HFF-Myc (cell line): ENCODE results near the gene ARHGEF37.

Source experiments
- DNase-seq: peaks from one replicate; pipeline ENCODE4 v3.0.0-alpha.2; 2011; ENCODE audit warnings: low read depth; ENCODE audit errors: extremely low read depth
- H3K4me3 ChIP-seq: replicated peaks from 2 replicates; pipeline ENCODE4 v1.5.1; 2011; ENCODE audit warnings: low read depth, mild to moderate bottlenecking, control low read depth, low read length
- TF ChIP-seq, protein P1 (sequence below): IDR thresholded peaks from 2 replicates; pipeline ENCODE4 v1.5.1; 2012; ENCODE audit warnings: mild to moderate bottlenecking, low read depth, low read length, control low read depth; ENCODE audit errors: missing control alignments

The ARHGEF37 gene

DNA sequence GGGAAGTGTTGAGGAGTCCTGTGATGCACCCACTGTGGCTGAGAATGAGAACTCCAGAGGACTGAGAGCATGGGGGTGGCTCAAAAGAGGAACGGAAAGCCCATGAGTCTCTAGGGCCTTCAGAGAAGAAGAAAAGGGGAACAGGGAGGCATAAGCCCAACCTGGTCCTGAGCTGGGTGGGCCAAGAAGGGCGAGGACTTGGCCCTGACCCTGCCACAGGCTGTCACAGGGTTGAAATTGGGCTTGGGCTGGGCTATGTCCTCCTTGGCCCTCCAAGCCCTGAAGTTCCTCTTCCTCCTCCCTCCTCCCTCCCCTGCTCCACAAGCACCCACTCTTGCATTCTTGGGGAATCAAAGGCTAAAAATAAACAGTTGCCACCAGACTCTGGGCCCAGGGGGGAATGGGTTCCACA, 99.5 kb downstream of the ARHGEF37 start:
- no peak overlapping the region for H3K4me3 ChIP-seq
- DNase-seq = no peak
- TF ChIP-seq, protein P1, sequence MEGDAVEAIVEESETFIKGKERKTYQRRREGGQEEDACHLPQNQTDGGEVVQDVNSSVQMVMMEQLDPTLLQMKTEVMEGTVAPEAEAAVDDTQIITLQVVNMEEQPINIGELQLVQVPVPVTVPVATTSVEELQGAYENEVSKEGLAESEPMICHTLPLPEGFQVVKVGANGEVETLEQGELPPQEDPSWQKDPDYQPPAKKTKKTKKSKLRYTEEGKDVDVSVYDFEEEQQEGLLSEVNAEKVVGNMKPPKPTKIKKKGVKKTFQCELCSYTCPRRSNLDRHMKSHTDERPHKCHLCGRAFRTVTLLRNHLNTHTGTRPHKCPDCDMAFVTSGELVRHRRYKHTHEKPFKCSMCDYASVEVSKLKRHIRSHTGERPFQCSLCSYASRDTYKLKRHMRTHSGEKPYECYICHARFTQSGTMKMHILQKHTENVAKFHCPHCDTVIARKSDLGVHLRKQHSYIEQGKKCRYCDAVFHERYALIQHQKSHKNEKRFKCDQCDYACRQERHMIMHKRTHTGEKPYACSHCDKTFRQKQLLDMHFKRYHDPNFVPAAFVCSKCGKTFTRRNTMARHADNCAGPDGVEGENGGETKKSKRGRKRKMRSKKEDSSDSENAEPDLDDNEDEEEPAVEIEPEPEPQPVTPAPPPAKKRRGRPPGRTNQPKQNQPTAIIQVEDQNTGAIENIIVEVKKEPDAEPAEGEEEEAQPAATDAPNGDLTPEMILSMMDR = no peak

DNA sequence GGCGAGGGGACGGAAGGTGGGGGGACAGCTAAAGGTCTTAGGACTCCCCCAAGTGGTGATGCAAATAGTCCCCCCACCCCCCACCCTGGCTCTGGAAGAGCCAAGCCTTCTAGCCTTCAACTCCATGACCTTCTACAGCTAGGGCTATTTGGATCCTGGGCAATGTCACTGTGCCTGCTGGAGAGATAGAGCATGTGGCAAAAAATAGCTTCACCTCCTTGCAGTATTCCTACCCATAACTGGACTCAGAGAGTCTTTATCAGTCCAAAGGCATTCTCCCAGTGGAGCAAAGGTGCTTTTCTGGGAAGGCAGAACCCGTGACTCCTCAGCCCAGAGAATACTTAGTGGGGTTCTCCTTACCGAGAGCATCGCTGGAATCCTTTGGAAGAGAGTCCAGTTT, 100.0 kb downstream of the ARHGEF37 start:
- TF ChIP-seq, protein P1 = no peak
- no peak for DNase-seq
- H3K4me3 ChIP-seq = no peak overlapping the region

DNA sequence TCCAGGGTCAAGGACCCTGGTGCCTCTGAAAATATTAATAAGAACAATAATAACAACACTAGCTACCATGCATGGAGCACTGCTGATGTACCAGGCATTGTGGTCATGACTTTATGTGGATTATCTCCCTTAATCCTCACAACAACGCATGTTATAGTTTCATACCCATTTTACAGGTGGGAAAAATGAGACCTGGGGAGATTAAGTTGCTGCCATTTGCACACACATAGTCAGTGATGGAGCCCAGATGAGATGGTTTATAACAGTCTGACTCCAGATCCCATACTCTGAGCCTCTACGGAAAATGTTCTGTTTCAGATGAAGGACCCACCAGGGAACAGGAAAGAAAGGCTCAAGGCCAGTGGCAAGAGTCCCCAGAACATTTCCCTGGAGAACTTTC, 100.6 kb downstream of the ARHGEF37 start:
- TF ChIP-seq, protein P1 = no peak
- DNase-seq = no peak
- H3K4me3 ChIP-seq = no peak overlapping the region

DNA sequence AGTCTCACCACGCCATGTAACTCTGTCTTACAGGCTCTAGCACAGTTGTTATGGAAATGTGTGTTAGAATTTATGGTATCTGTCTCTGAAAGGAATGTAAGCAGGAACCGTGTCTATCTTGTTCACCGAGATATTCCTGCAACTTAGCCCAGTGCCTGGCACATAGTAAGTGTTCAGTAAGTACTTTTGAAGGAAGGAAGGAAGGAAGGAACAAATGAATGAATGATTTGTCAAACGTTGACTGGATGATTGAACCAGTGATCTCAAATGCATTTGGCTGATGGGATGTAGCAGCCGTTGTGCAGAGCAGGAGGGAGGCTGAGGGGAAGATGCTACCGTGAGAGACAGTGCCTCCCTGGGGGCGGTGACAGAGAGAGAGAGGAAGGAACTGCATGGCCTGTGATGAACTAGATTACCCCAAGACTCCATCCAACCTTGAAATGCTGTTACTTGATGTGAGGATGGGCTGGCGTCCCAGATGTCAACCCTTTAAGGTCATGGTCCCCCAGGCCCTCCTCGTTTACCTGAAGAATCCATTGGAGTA, 101.3 kb downstream of the ARHGEF37 start:
- no peak for DNase-seq
- no peak overlapping the region for H3K4me3 ChIP-seq
- TF ChIP-seq, protein P1 = no peak

DNA sequence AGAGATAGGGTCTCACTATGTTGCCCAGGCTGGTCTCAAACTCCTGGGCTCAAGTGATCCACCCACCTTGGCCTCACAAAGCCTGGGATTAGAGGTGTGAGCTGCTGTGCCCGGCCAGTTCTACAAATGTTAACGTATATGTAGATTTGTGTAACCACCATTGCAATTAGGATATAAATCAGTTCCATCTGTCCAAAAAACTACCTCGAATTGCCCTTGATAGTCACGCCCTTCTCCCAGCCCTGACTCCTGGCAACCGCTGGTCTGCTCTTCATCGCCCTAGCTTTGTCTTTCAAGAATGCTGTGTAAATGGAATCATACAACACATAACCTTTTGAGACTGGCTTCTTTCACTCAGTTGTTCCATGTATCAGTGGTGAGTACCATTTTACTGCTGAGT, 102.7 kb downstream of the ARHGEF37 start:
- no peak for DNase-seq
- TF ChIP-seq, protein P1 = no peak

DNA sequence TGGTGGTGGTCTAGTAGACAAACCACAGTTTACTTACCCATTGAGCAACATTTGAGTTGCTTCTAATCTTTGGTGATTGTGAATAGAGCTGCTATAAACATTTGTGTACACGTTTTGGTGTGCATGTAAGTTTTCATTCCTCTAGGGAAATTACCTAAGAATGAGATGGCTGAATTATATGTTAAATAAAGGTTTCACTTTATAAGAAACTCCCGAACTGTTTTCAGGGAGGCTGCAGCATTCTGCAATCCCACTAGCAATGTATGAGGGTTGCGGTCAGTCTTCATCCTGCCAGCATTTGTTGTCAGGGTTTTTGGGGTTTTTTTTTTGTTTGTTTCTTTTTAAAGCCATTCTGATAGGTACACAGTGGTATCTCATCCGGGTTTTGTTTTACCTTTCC, 103.1 kb downstream of the ARHGEF37 start:
- no peak overlapping the region for H3K4me3 ChIP-seq
- TF ChIP-seq, protein P1 = no peak
- no peak for DNase-seq

More for the DNA sequence above, 102.7 kb downstream of the ARHGEF37 start:
- no peak overlapping the region for H3K4me3 ChIP-seq
